Liver (tissue), 3 donors: ENCODE data around the gene CYP2A13.

Experiments used
- ATF3 ChIP-seq: IDR thresholded peaks from 2 replicates; pipeline ENCODE4 v1.6.1; 2016; ENCODE audit warnings: antibody characterized with exemption
- CTCF ChIP-seq: fragments of 150-350 bp; IDR thresholded peaks from 2 replicates; pipeline ENCODE4 v1.5.1; 2017; ENCODE audit warnings: improper control_type of control experiment, low read depth, low read length; ENCODE audit not compliant: missing input control
- FOXA1 ChIP-seq: IDR thresholded peaks from 2 replicates; pipeline ENCODE4 v1.6.1; 2016; ENCODE audit warnings: antibody characterized with exemption
- FOXA2 ChIP-seq: IDR thresholded peaks from 2 replicates; pipeline ENCODE4 v1.6.1; 2016; ENCODE audit warnings: antibody characterized with exemption
- GABPA ChIP-seq, 2 donors: IDR thresholded peaks in 1 of 2; conservative IDR thresholded peaks in 1 of 2; 2 replicates each; pipeline ENCODE4 v1.6.1; 2016; ENCODE audit warnings: antibody characterized with exemption in 2 of 2, mild to moderate bottlenecking in 1 of 2, moderate library complexity in 1 of 2
- JUND ChIP-seq, 2 donors: IDR thresholded peaks; 2 replicates each; pipeline ENCODE4 v1.6.1; 2016; ENCODE audit warnings: antibody characterized with exemption in 2 of 2
- MAX ChIP-seq: IDR thresholded peaks from 2 replicates; pipeline ENCODE4 v1.6.1; 2016; ENCODE audit warnings: antibody characterized with exemption
- NR2F2 ChIP-seq: IDR thresholded peaks from 2 replicates; pipeline ENCODE4 v1.6.1; 2016; ENCODE audit warnings: antibody characterized with exemption
- REST ChIP-seq: IDR thresholded peaks from 2 replicates; pipeline ENCODE4 v1.6.1; 2016; ENCODE audit warnings: antibody characterized with exemption, mild to moderate bottlenecking
- RXRA ChIP-seq, 2 donors: IDR thresholded peaks; 2 replicates each; pipeline ENCODE4 v1.6.1; 2017 to 2018; ENCODE audit warnings: antibody characterized with exemption in 2 of 2, mild to moderate bottlenecking in 1 of 2
- TAF1 ChIP-seq: conservative IDR thresholded peaks from 2 replicates; pipeline ENCODE4 v1.6.1; 2016; ENCODE audit warnings: antibody characterized with exemption, mild to moderate bottlenecking
- YY1 ChIP-seq: IDR thresholded peaks from 2 replicates; pipeline ENCODE4 v1.6.1; 2016; ENCODE audit warnings: antibody characterized with exemption, mild to moderate bottlenecking
- donor health status: healthy.
- donor health status: healthy.

- TF ChIP-seq CTCF (no peak), TAF1 (no peak), RXRA (IDR thresholded peaks at IDR 0.05) (no peak), REST (no peak), YY1 (no peak), ATF3 (no peak), FOXA2 (no peak), JUND (IDR thresholded peaks at IDR 0.05) (no peak), NR2F2 (no peak), MAX (no peak), GABPA (IDR thresholded peaks at IDR 0.05 in 1 of 2, conservative IDR thresholded peaks at IDR 0.05 in 1 of 2) (no peak), FOXA1 (no peak)
These were observed 40.4 kb downstream of the CYP2A13 start for GRCh38 chr19:41128692-41129091.
